ENCODE data around the gene XYLB.
"Not testable (repeated sequence)": the region's sequence is repeated elsewhere in the genome, so short reads cannot be mapped to it uniquely, and the experiment has no call there.

The XYLB gene

GRCh38 chr3:38396239-38396638 lies 49.7 kb downstream of the XYLB start:
- DNase-seq (ENCODE audit: low spot score): no peak

- DNase-seq (ENCODE audit: low spot score): no peak
Observed at GRCh38 chr3:38396861-38397260, 50.3 kb downstream of the XYLB start.

DNA sequence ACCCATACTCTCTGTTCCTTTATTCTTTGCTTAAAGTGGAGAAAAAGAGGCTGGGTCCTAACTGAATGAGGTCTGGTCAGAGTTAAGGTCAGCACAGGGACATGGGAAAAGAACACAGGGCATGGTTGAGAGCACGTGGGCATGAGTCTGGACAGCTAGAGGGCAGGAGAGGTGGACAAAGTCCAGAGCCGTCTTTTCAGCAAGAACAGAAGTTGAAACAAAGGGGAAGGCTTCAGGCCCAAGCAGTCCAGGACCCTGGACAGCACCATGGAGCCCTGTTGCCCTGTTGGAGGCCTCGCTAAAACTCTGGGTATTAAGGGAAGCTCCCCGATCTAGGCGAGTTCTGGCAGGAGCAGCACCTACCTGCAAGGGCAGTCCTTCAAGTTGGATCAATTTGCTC lies 50.7 kb downstream of the XYLB start:
- peak; percentile 61 for DNase-seq (ENCODE audit: low spot score)

- DNase-seq (ENCODE audit: low spot score): no peak
Observed at GRCh38 chr3:38401246-38401962, 54.8 kb downstream of the XYLB start.

DNA sequence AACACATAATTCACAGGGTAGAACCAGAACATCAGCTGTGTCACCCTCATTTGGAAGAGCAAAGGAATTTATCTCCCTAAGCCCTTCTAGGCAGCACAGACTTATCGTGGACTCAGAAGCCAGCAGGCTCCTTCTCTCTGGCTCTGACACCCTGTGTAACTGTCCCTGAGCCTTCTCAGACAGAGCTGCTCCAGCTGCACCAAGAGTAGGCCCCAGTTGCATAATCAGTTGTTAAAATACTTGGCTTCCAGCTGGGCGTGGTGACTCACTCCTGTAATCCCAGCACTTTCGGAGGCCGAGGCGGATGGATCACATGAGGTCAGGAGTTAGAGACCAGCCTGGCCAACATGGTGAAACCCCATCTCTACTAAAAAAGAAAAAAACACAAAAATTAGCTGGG lies 57.7 kb downstream of the XYLB start:
- peak; percentile 89 for DNase-seq (ENCODE audit: low spot score)

DNA sequence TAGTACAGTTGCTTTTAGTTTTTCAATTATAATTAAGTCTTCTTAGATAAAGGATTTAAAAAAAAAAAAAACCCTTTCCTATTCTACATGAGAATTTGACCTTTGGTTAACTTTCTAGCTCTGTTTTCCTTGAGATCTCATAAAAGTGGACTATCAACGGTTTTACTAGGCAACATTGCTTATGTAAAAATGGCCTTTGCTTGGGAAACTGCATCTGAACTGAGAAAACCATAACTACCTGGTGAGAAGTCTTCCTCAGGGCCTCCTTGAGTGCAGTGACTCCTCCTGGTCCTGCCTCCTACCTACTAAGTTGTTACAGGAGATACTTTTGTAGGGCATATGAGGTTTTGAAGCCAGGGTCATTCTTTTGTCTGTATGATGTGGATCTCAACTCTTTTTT lies 65.0 kb downstream of the XYLB start:
- no peak for DNase-seq (ENCODE audit: low spot score)

GRCh38 chr3:38420758-38421157 lies 74.2 kb downstream of the XYLB start:
- DNase-seq (ENCODE audit: low spot score): not testable (repeated sequence)

- no peak for DNase-seq (ENCODE audit: low spot score)
Observed at GRCh38 chr3:38421679-38422336, 75.2 kb downstream of the XYLB start.

DNA sequence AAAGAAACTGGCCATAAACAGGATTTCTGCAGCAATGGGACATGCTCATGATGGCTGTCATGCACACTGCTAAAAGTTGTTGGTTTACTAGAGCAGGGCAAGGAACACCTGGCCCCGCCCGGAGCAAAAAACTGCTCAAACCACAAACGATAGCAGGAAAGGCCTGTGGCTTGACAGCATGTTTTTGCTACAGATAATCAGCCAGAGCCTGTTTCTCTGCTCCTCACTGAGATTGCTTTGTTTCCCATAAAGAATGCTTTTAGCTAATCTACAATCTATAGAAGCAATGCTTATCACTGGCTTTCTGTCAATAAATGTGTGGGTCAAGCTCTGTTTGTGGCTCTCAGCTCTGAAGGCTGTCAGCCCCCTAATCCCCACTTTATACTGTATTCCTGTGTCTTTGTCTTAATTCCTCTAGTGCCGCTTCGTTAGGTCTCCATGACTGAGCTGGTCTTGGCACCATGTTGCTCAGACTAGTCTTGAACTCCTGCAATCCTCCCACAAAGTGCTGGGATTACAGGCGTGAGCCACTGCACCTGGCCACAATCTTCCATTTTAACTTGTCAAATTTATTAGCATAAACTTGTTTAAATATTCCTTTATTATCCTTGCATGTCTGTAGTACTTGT lies 80.3 kb downstream of the XYLB start:
- DNase-seq (ENCODE audit: low spot score): not testable (repeated sequence)

DNA sequence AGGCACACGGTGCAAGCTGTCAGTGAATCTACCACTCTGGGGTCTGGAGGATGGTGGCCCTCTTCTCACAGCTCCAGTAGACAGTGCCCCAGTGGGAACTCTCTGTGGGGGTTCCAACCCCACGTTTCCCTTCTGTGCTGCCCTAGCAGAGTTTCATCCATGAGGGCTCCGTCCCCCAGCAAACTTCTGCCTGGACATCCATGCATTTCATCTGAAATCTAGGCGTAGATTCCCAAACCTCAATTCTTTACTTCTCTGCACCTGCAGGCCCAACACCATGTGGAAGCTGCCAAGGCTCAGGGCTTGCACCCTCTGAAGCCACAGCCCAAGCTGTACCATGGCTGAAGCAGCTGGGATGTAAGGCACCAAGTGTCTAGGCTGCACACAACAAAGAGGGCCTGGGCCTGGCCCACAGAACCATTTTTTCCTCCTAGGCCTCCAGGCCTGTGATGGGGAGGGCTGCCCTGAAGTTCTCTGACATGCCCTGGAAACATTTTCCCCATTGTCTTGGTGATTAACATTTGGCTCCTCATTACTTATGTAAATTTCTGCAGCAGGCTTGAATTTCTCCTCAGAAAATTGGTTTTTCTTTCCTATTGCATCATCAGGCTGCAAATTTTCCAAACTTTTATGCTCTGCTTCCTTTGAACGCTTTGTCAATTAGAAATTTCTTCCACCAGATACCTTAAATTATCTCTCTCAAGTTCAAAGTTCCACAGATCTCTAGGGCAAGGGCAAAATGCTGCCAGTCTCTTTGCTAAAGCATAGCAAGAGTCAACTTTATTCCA lies 86.5 kb downstream of the XYLB start:
- not testable (repeated sequence) for DNase-seq (ENCODE audit: low spot score)

DNA sequence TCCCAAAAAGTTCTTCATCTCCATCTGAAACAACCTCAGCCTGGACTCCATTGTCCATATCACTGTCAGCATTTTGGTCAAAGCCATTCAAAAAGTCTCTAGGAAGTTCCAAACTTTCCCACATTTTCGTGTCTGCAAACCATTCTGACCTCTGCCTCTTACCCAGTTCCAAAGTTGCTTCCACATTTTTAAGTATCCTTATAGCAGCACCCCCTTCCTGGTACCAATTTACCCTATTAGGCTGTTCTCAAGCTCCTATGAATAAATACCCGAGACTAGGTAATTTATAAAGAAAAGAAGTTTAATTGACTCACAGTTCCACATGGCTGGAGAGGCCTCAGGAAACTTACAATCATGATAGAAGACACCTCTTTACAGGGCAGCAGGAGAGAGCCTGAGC lies 87.1 kb downstream of the XYLB start:
- DNase-seq (ENCODE audit: low spot score): not testable (repeated sequence)

DNA sequence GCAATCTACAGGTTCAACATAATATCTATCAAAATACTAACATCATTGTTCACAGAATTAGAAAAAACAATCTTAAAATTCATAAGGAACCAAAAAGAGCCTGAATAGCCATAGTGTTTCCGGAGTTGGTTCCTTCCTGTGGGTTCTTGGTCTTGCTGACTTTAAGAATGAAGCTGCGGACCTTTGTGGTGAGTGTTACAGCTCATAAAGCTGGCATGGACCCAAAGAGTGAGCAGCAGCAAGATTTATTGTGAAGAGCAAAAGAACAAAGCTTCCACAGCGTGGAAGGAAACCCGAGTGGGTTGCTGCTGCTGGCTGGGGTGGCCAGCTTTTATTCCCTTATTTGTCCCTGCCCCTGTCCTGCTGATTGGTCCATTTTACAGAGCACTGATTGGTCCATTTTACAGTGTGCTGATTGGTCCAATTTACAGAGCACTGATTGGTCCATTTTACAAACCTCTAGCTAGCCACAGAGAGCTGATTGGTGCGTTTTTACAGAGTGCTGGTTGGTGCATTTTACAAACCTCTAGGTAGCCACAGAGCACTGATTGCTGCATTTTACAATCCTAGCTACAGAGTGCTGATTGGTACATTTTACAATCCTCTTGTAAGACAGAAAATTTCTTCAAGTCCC lies 92.0 kb downstream of the XYLB start:
- DNase-seq (ENCODE audit: low spot score): not testable (repeated sequence)

GRCh38 chr3:38443205-38443604 lies 96.6 kb downstream of the XYLB start:
- DNase-seq (ENCODE audit: low spot score): not testable (repeated sequence)

- no peak for DNase-seq (ENCODE audit: low spot score)
Observed at GRCh38 chr3:38446085-38446686, 99.6 kb downstream of the XYLB start.

GRCh38 chr3:38446812-38447211 lies 100.2 kb downstream of the XYLB start:
- no peak for DNase-seq (ENCODE audit: low spot score)

DNA sequence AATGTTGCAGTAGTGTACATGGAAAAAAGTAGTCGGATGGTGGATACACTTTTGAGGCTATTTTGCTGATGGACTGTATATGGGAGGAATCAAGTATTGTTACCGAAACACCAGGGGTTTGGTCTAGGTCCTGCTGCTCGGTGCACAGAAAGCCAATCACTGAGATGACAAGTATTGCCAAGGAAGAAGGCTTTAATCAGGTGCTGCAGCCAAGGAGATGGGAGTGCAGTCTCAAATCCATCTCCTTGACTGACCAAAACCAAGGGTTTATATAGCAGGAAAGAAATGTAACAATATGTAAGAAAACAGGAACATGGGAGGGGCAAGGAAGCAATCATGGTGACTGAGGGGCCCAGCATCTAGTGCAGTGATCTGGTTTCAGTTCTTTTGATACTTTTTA lies 104.3 kb downstream of the XYLB start:
- DNase-seq (ENCODE audit: low spot score): no peak

DNA sequence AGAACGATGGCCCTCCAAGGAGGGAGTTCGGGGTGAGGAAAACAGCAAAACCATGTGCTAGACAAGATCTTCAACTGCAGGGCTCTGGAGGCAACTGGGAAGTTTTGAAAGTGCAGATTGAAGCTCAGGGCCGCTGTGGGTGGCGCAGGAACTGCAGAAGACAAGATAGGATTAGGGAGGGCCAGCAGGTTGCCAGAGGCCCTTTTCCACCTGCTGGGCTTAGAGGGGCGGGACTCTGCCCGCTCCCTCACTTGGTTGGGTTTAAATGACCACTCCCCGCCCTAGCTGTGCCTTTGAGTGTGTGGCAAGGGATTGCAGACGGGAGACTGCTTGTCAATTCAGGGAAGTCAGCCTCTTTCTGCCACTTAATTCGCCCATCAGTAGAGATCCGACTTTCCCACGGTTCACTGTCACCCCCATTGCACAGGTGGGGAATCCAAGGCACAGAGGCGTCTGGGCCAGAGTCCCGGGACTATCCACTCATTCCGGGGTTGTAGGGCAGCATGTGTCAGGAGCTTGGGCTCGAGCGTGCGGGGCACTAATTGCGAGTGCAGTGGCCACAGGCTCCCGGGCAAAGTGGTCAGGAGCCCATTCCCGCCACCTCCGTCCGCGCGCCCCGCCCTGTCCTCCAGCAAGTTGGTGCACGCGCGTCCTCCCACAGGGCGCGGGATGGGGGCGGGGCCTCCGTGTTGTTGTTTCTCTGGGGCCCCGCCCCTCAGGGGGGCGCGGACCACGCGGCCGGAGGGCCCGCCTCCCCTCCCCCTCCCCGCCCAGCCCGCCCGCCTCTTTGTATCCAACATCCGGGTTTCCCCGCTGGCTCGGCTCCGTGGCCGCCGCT lies 106.7 kb downstream of the XYLB start, which contains the start of gene ACVR2B:
ACVR2B (plus strand) TSS at position 816 of the 838 bp plus-strand sequence. CDS start 433 bp downstream, outside the sequence.
- DNase-seq (ENCODE audit: low spot score): peak; percentile 95

- no peak for DNase-seq (ENCODE audit: low spot score)
Observed at GRCh38 chr3:38453913-38454177, 107.3 kb downstream of the XYLB start.

DNA sequence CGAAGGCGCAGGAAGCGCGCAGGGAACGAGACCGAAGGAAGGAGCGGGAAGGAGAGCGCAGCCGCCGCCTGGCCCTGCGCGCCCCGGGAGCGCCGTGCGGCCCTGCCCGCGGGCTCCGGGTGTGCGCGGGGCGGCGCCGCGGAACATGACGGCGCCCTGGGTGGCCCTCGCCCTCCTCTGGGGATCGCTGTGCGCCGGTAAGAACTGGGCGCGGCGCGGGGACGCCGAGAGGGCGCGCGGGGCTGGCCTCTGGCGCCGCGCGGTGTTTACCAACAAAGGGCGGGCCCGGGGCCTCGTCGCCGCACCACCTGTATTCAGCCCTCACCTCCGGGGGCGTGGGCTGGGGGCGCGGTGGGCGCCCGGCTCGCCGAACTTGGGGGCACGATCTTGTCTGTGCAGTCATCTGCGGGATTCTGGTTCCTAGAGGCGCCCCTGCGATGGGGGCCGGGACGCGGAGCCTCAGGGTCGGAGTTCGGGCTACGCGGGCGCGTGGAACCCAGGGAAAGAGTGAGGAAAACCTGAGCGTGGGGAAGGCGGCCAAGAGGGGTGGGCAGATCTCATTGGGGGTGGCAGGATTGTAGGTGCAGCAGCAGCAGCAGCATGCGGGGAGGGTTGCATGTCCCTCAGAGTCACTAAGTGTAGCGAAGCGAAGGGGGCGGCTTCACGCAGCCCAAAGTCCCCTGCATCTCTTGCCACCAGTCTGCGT lies 107.7 kb downstream of the XYLB start:
- peak; percentile 68 for DNase-seq (ENCODE audit: low spot score)
